ENCODE measurements around the gene RSRP1. TPM values are rescaled to one million over a fixed set of nuclear protein-coding genes. Genes with fewer than 3 reads are reported as not detected.

RSRP1 gene
- total RNA-seq, 4 donors from 2014 or later = 31.4 to 99.8 (median 51.0) TPM

DNA sequence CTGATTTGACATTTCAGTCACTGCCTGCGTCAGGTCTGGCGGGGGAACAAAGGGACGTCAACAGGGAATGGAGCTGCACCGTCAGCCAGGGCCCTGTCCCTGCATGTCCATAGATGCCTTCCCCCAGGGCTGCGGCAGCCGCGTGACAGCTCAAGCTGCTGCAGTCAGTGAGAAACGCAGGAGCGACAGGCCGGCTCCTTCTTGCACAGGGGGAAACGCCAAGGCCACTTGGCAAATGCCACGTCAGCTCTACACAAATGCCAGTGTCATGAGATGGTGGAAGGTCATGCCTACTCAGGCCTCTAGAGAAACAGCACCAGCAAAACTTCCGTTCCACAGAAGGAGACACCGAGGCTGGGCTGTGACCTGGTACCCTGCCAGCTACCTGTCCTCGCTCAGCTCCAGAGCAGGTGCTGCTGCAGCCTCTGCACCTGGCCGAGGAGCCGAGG lies 52.7 kb downstream of the RSRP1 start:
- H3K27ac ChIP-seq = peak overlapping the region in 3 of 4 donors; percentile 22 to 54 (median 39)
- H3K36me3 ChIP-seq = no peaks in the 10 kb centered on the region
- WGBS, 2 donors = 26 to 40% methylated on average over 1 to 13 of the region's 17 CpGs
- H3K9me3 ChIP-seq = no peaks in the 10 kb centered on the region
- H3K27me3 ChIP-seq = peaks cover 0 to 12% (median 0%) of the 10 kb centered on the region in 4 donors
- DNase-seq = no peak
- peaks cover 5 to 45% (median 15%) of the 10 kb centered on the region in 3 donors for H3K4me1 ChIP-seq
- TF ChIP-seq POLR2A (IDR thresholded peaks at IDR 0.05) (no peak), CTCF (IDR thresholded peaks at IDR 0.05) (no peak)
- intact Hi-C loops (cut with DNase I) = no loop called here
- H3K4me3 ChIP-seq = no peak overlapping the region

GRCh38 chr1:25194054-25194453 lies 53.2 kb downstream of the RSRP1 start:
- H3K27ac ChIP-seq = peak overlapping the region; percentile 22 to 54 (median 38)
- H3K4me3 ChIP-seq = no peak overlapping the region
- TF ChIP-seq POLR2A (IDR thresholded peaks at IDR 0.05) = no peak
- TF ChIP-seq CTCF (IDR thresholded peaks at IDR 0.05) = no peak
- DNase-seq = no peak
- H3K4me1 ChIP-seq = peaks cover 5 to 45% (median 15%) of the 10 kb centered on the region in 3 donors
- no peaks in the 10 kb centered on the region for H3K36me3 ChIP-seq
- 40 to 53% methylated on average over 8 of the region's 8 CpGs for WGBS, 2 donors
- intact Hi-C loops (cut with DNase I) = no loop called here
- H3K9me3 ChIP-seq = no peaks in the 10 kb centered on the region
- H3K27me3 ChIP-seq = peaks cover 0 to 12% (median 0%) of the 10 kb centered on the region in 4 donors

- H3K36me3 ChIP-seq = no peaks in the 10 kb centered on the region
- H3K27me3 ChIP-seq = peaks cover 0 to 12% (median 0%) of the 10 kb centered on the region in 4 donors
- WGBS, 2 donors = 67 to 76% methylated on average over 8 to 9 of the region's 9 CpGs
- no peaks in the 10 kb centered on the region for H3K9me3 ChIP-seq
- H3K4me3 ChIP-seq = no peak overlapping the region
- DNase-seq = no peak
- TF ChIP-seq CTCF (IDR thresholded peaks at IDR 0.05) (no peak), POLR2A (IDR thresholded peaks at IDR 0.05) (no peak)
- H3K4me1 ChIP-seq = peaks cover 5 to 38% (median 14%) of the 10 kb centered on the region in 3 donors
- no peak overlapping the region for H3K27ac ChIP-seq
- intact Hi-C loops (cut with DNase I) = no loop called here
Measured at GRCh38 chr1:25193229-25193628, 54.0 kb downstream of the RSRP1 start.

Other genes starting within 250 kb of the RSRP1 start
- 10 to 100 TPM; 14.5 to 53.2 (median 37.1) TPM for gene SYF2, start 15.0 kb downstream of the RSRP1 start, total RNA-seq
- not detected for gene RHD, start 25.1 kb upstream of the RSRP1 start, total RNA-seq
- 10 to 100 TPM; 44.7 to 90.3 (median 65.8) TPM for gene TMEM50A, start 90.9 kb upstream of the RSRP1 start, total RNA-seq
- under 1 TPM in 2 of 4 donors, not detected in 2; 0.27 to 0.38 TPM for gene RHCE, start 173.4 kb upstream of the RSRP1 start, total RNA-seq
- 10 to 100 TPM; 14.4 to 18.8 (median 14.9) TPM for gene MACO1, start 183.4 kb upstream of the RSRP1 start, total RNA-seq

Measured in esophagus squamous epithelium (tissue), 5 donors.